ENCODE measurements around the gene SNTN.

The SNTN gene

GRCh38 chr3:63679186-63679585, 26.7 kb downstream of the SNTN start:
- DNase-seq: no peak

- no peak for DNase-seq
These were observed 31.6 kb downstream of the SNTN start for GRCh38 chr3:63684081-63684480.

DNA sequence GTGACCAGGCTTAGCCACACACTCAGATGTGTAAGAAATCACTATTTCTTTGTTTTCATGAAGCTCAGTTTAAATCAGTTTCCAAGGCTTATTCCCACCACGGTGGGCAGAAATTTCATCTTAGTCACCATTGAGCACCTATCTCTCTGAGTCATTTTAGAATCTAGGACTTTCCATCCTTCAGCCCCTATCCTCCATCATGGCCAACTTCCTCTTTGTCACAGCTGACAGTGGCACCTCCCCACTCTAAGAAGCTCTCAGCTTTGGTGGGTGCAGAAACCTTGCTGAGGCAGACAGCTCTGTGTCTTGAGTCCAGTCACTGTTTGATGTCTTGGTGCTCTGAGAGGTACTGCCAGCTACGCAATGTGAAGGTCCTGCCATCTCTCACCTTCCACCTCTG, 32.9 kb downstream of the SNTN start:
- DNase-seq: no peak

GRCh38 chr3:63687278-63688225, 35.1 kb downstream of the SNTN start:
- no peak for DNase-seq

GRCh38 chr3:63689285-63689684, 36.8 kb downstream of the SNTN start:
- DNase-seq: no peak

DNA sequence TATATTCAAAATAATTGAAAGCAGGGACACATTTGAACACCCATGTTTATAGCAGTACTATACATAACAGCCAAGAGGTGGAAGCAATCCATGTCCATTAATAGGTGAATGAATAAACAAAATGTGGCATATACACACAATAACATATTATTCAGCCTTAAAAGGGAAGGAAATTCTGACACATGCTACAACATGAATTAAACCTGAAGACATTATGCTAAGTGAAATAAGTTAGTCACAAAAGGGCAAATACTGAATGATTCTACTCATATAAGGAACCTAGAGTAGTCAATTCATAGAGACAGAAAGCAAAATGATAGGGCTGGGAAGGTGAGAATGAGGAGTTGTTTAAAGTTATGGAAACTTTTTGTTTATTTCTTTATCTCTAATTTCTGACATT, 40.9 kb downstream of the SNTN start:
- DNase-seq: no peak

- no peak for DNase-seq
These were observed 52.7 kb downstream of the SNTN start for GRCh38 chr3:63705092-63705645.

DNA sequence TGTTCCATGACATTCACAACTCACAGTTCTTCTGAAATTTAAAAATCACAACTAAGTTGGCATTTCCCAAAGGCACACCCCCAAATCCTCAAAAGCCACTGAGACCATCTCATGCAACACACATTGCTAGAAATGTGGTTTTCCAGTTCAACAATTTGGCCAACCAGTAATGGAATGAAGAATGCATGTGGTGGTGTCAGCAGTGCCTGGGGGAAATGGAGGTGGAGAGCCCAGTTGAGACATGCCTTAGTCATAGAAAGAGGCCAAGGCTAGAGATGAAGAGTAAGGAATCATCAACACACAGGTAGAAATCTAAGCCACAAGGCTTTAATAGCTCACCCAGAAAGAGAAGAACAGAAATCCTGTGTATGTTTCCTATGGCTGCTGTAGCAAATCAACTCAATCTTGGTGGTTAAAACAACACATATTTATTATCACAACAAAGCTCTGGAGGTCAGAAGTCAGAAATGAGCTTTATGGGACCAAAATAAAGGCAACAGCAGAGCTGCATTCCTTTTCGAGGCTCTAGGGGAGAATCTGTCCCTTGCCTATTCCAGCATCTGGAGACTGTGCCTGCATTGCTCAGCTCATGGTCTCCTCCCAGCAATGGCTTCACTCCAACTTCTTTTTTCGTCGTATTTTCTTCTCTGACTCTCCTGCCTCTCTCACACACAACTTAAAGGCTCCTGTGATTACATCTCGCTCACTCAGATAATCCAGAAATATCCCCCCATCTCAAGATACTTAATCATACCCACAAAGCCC, 54.0 kb downstream of the SNTN start:
- DNase-seq: no peak

DNA sequence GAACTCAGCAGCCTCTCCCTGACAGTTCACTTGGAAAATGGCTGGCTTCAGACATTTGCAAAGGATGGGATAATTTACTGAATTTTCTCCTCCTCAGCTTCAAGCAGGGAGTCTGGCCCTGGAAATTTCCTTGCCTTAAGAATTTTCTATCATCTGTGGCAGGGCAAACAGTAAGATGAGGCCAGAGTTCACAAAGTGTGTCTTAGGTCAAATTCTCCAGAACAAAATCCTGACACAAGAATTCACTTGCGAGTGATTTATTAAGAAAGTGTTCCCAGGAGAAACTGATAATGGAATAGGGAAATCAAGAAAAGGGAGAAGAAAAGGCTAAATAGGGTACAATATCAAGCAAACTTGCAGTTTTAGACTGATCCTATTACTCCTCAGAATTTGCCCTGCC, 55.3 kb downstream of the SNTN start:
- no peak for DNase-seq

DNA sequence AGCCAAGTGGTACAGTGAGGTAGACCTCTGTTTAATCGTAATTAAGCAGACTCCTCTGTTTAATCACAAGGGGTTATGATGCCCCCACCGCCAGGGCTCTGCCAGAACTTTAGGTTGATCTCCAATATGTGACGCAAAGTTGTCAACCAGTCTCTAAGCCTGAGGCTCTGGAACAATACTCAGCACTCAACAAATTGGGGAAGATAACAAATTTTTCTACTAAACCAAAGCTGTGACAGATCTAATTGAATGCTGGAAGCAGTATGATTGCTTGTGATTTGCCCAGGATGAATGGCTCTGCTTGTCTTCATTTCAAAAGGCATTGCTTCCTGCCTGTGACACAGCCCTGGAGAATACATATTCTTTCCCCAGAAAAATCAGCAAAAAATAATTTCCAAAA, 57.1 kb downstream of the SNTN start:
- no peak for DNase-seq

Data from NCI-H446 (cell line).